GM18520 (cell line): ENCODE measurements around the gene MAD1L1.
"Not testable (repeated sequence)": the region's sequence is repeated elsewhere in the genome, so short reads cannot be mapped to it uniquely, and the experiment has no call there.

Experiments used
- ATAC-seq: cut with Tn5 transposase; IDR thresholded peaks from one replicate; pipeline ENCODE4 v1.9.1; 2021; ENCODE audit not compliant: unreplicated experiment

Gene MAD1L1

GRCh38 chr7:1892011-1892965 is 340.5 kb downstream of the MAD1L1 start:
- no peak for ATAC-seq

DNA sequence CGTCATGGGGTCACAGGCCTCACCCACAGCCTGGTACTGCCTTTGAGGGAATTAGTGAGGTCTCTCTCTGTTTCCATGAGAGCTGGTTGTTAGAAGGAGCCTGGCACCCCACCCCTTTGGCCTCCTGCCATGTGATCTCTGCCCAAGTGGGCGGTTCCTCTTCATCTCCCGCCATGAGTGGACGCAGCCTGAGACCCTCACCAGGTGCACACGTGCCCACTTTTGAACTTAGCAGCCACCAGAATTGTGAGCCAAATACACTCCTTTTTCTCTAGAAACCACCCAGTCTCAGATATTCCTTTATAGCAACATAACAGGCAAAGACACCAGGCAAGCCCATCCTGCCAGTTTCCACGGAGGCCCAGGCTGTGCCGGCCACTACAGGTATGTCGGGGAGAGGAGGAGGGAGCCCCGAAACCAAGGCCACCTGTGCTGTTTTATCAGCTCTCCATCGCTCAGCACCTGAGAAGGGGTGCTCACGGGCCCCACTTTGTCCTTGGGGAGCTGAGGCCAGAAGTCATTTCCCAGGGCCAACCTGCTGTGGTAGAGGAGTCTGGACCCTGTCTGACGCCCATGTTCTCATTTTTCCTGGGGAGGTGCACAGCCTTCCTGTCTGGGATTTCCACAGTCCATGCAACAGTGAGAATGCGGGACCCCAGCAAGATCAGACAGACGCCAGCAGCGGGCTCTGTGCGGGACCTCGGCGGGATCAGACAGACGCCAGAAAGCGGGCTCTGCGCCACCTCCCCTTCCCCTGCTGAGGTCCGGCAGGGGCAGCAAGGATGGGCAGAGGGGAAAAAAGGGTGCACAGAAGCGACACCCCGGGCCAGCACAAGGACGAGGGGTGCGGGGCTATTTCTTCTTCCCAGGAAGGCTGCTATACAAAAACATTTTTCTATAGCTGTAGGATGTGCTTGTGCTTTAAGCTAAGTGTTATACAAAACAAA is 342.2 kb downstream of the MAD1L1 start:
- no peak for ATAC-seq

DNA sequence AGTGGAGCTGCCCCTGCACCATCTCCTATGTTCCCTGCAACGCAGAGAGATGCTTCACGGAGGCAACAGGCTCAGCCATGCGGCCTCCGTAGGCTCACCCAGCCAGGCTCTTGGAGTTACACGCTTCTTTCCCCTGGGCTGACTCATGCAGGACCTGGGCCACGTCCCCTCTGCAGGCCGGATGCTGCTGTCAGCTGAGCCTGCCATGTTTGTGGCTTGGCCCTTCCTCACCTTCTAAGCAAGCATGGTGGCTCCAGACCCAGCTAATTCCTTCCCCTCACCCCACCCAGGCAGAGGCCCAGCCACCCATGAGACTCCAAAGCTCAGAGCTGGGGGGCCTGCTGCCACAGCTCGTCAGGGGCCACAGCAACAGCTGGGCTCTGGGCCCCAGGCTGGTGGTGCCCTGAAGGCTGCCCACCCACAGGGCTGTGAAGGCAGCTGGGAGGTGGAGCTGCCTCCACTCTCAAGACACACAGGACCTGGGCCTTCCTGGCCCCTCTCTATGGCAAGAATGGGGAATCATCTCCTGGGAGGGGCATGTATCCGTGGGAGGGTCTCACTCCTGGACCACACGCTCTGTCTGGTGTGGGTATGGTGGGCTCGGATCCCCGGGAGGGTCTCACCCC is 343.1 kb downstream of the MAD1L1 start:
- ATAC-seq, result no peak

DNA sequence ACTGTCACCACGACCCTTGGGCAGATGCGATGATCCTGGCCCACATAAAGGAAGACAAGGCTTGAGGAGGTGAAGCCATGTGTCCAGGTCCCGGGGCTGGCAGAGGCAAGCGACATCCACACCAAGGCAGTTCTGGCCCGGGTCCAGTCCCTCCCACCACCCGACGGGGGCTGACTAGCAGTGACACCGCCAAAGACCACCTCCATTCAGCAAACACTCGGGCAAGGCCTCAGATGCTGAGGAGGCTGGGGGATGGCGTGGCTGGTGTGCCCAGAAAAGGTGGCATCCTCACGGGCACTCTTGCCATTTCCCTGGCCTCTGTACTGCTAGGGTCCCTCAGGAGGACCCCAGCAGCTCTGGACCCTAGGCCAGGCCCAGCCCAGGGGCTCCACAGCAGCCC is 343.7 kb downstream of the MAD1L1 start:
- ATAC-seq, result no peak

- no peak for ATAC-seq
These were observed 344.3 kb downstream of the MAD1L1 start for GRCh38 chr7:1888425-1888824.

DNA sequence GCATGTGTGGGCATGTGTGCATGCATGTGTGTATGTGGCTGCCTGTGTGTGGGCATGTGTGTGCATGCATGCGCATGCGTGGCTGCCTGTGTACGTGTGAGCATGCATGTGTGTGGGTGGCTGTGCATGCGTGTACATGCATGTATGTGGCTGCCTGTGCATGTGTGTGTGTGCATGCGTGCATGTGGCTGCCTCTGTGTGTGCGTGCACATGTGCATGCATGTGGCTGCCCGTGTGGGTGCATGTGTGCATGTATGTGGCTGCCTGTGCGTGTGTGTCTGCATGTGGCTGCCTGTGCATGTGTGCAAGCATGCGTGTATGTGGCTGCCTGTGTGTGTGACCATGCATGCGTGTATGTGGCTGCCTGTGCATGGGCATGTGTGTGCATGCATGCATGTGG is 345.5 kb downstream of the MAD1L1 start:
- ATAC-seq, result no peak

DNA sequence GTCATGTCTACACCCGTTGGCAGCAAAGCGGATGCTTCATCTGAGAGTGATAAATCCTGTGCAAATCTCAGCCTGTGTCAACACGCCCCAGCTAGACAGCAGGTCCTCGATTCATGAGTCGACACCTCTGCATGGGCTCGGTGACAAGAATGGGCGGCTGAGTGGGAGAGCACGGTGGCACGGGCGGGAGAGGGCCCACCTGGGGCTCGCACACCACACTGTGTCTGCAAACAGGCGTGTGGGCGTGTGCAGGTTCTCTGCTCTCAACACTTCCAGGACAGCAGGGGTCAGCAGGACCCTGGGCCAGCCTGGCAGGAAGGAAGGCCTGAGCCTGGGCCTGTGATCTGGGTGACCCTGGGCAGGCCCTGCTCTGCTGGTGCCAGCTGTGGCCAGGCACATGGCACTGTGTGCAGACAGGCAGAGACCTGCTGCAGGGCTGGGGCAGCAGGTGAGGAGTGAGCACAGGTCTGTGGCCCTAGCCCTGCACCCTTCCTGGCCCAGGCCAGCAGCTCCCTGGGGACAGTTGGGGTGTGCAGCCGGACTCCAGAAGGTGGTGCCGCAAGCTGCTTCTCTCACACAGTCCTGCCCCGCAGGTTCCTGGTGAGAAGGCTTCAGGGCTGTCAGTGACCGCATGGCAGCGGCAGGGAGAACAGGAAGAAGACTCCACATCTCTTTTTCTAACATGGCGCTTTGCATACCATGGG is 346.2 kb downstream of the MAD1L1 start:
- no peak for ATAC-seq

GRCh38 chr7:1885465-1886226 is 347.1 kb downstream of the MAD1L1 start:
- no peak for ATAC-seq

DNA sequence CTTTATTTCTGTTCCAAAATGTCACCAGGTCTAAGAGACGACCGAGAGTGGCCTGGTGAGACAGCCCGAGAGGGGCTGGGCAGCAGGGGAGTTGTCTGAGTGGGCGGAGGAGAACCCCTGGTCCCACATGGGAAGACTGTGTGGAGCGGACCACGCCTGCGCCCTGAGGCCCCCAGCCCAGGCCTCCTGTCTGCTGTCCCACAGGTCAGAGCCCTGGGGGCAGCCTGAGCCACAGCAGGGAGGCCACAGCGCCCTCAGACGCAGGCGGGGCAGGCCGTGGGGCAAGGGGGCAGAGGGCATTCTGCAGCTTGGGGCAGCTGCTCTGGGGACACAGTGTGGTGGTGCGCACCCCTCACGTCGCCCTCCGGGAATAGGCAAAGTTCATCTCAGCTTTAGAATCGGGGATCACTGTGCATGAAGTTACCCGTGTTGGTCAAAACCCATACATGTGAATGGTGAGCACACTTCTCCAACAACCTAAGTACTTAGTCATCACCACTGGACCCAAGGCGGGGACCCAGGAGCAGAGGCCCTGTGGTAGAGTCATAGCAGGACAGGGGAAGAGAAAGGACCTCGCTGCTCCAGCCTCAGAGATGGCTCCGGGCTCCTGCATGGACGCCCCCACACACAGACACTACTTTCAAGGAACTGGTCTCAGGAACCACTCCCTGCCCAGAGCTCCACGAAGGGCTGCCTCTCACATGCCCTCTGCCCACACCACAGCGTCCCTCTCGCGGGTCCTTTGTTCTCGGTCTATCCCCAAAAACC is 348.0 kb downstream of the MAD1L1 start:
- no peak for ATAC-seq

GRCh38 chr7:1883834-1884582 is 348.7 kb downstream of the MAD1L1 start:
- no peak for ATAC-seq

DNA sequence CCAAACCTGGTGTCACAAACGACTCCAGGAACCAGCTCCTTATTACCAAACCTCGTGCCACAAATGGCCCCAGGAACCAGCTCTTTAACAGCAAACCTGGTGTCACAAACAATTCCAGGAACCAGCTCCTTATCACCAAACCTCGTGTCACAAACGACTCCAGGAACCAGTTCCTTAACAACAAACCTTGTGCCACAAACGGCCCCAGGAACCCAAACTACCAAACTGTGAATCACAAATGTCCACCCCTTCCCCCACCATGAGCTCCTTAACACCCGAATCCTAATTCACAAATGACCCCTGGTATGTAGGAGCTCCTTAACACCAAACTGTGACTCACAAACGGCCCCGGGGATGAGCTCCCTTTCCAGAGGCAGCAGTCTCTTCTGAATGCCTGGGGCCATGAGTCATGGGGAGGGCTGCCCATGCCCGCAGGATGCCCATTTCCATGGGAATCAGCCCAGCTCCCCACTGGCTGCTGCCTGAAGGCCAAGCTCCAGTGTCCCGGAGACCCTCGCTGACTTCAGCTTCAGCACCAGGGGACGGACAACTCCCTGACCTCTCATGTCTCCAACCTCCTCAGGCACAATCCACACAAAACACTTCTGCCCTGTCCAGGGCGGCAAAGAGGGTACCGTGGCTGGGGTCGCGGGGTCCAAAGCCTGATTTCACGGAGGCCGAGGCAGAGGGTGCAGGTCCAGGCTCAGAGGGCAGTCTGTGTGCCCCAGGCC is 349.5 kb downstream of the MAD1L1 start:
- ATAC-seq, result no peak

- ATAC-seq, result no peak
These were observed 350.3 kb downstream of the MAD1L1 start for GRCh38 chr7:1882451-1882850.

GRCh38 chr7:1881946-1882345 is 350.8 kb downstream of the MAD1L1 start:
- ATAC-seq, result no peak

GRCh38 chr7:1876641-1877040 is 356.1 kb downstream of the MAD1L1 start:
- ATAC-seq, result not testable (repeated sequence)

GRCh38 chr7:1875392-1876199 is 357.1 kb downstream of the MAD1L1 start:
- ATAC-seq, result not testable (repeated sequence)

DNA sequence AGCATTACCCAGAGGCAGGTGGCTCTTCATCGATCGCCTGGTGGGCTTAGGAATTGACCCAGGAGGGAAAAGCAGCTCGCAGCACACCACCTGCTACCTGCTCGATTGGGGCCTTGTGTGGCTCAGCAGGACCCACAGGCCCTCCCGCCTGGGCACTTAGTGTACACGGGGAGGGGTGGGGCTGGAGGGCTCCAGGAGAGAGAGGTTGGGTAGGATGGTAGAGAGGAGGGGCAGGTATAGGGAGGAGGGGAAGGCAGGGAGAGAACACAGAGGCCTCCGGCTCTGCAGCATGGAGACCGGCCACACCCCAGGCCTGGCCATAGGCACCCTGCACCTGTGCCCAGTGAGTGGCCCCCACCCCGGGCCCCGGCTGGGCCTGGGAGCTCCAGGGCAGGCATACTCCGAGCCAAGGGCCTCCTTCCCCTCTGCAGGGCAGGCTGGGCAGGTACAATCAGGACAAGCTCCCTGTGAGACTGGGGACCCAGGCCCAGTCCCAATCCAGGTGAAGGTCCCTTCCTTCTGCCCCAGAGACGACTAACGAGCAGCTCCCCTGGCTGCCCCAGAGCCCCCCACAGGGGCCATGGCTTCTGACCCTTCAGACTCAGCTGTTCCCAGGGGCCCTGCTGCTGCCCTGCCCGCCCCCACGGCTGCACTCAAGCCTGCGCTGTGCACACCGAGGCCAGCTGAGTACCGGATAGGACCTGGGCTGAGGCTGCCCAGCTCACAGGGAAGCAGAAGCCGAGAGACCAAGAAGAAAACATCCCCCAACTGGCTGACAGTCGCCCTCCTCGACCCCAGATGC is 358.0 kb downstream of the MAD1L1 start:
- ATAC-seq, result not testable (repeated sequence)
